ENCODE data around the gene FANCG.

The FANCG gene

GRCh38 chr9:35079426-35080341, at the start of gene FANCG:
Gene FANCG (minus strand): TSS chr9:35079942. CDS start chr9:35079524, 418 bp downstream.
- DNase-seq = peak; percentile 85

- DNase-seq = peak; percentile 73
These were observed 37.3 kb upstream of the FANCG start for GRCh38 chr9:35116898-35117551.

- no peak for DNase-seq
These were observed 36.8 kb upstream of the FANCG start for GRCh38 chr9:35116539-35116897.

GRCh38 chr9:35115680-35116538, 36.2 kb upstream of the FANCG start, which contains the start of gene ATOSB:
Gene ATOSB (minus strand): TSS chr9:35115862. CDS start chr9:35108274, 7,588 bp downstream.
- DNase-seq = peak; percentile 89

- DNase-seq = no peak
These were observed 35.3 kb upstream of the FANCG start for GRCh38 chr9:35114840-35115628.

GRCh38 chr9:35114113-35114839, 34.5 kb upstream of the FANCG start:
- DNase-seq = peak; percentile 74

- DNase-seq = no peak
These were observed 32.7 kb upstream of the FANCG start for GRCh38 chr9:35112257-35113020.

- DNase-seq = peak; percentile 92
These were observed 31.5 kb upstream of the FANCG start for GRCh38 chr9:35111001-35111933.

- DNase-seq = peak; percentile 48
These were observed 30.6 kb upstream of the FANCG start for GRCh38 chr9:35110327-35110761.

GRCh38 chr9:35108946-35109575, 29.3 kb upstream of the FANCG start:
- DNase-seq = no peak

- no peak for DNase-seq
These were observed 28.7 kb upstream of the FANCG start for GRCh38 chr9:35108461-35108860.

- DNase-seq = no peak
These were observed 27.9 kb upstream of the FANCG start for GRCh38 chr9:35107297-35108290.

- DNase-seq = no peak
These were observed 26.6 kb upstream of the FANCG start for GRCh38 chr9:35106343-35106730.

- DNase-seq = no peak
These were observed 26.0 kb upstream of the FANCG start for GRCh38 chr9:35105571-35106342.

GRCh38 chr9:35105126-35105525, 25.4 kb upstream of the FANCG start:
- no peak for DNase-seq

GRCh38 chr9:35104586-35104985, 24.8 kb upstream of the FANCG start:
- DNase-seq = no peak

GRCh38 chr9:35103660-35104191, 24.0 kb upstream of the FANCG start:
- DNase-seq = no peak

Data from DMS 273 treated with DMSO at 0.1 percent for 48 hours (cell line).